CD4-positive, alpha-beta T cell treated with Interferon alpha-2 for 1 hour (primary cell): ENCODE results near the gene IRF1.
"Not testable (repeated sequence)": the region's sequence is repeated elsewhere in the genome, so short reads cannot be mapped to it uniquely, and the experiment has no call there.

ENCODE experiments used
- DNase-seq, 2 donors: peaks; one replicate each; pipeline ENCODE4 v3.0.0-alpha.2; 2020 to 2022

Gene IRF1

DNA sequence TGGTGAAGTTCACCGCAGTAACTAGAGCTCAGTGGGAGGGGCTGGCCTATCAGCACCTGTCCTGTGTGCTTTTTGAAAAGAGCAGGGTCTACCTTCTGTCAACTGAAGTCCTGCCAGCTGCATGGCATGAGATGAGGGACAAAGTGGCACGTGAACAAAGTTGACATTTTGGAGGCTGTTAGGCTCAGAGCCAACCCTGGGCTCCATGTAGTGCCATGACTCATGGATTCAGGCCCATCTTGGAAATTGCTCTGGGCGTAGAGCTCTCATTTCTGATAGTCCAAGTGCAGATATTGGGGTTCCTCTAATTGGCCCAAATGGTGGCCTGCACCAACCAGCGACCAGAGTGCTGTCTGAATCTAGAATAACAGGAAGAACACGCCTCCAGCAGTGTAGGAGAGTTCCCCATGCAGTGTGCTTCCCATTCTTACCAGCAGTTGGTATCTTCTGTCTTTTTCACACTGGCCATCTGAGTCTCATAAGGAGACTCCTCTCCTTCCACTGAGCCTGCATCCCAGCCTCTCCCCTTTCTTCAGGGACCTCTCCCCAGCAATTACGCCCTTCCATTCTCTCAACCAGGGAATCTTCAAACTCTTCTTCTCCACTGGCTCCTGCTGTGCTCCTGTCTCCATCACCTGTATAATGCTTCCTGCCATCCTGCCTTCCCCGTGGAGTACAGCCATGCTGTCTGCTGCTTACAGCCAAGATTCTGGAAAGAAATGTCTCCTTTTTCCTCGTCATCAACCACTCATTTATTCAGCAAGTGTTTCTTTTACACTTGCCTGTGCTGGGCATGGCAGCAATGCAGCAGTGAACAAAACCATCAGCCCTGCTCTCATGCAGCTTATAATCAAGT is 30.4 kb downstream of the IRF1 start:
- DNase-seq: peak in 1 of 2 donors; percentile 41

DNA sequence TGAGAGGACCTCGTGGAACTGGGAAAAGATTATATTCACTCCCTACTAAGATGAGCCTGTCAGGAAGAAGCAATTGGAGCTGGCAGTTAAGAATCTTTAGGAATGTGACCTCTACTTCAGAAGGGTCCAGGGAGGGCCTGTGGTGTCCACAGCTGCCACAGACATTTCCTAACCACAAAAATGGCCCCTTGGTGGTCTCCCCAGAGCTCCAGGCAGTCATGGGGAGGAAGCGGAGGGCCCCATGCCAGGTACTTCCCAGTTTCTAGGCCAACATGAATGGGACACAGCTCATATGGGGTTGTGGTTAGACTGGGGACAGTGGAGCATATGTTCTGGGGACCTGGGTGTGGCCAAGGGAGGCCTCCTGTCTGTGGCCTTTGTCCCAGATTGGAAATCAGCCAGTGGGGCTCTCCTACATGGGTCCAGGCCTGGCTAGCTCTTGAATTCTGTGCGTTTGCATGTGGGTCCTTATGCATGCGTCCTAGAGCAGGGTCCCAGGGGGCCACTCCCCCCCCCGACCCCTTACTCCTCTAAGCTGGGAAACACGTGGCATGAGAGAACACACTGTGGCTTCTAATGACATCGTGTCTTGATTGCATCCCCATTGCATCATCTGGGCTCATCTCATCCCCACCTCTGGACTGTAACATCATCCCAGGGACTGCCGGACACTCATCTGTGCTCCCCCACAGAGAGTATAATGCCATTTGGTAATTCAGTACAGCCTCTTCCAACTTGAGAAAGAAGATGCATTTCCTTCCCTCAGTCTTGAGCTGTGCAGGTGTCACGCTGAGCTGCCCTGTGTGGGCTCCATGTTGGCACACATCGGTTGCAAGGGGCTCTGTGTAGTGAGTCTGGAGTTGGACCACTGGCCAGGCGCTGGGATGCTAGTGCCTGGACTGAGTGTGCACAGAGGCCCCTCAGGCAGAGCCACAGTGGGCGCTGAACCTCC is 31.3 kb downstream of the IRF1 start:
- DNase-seq: no peak

DNA sequence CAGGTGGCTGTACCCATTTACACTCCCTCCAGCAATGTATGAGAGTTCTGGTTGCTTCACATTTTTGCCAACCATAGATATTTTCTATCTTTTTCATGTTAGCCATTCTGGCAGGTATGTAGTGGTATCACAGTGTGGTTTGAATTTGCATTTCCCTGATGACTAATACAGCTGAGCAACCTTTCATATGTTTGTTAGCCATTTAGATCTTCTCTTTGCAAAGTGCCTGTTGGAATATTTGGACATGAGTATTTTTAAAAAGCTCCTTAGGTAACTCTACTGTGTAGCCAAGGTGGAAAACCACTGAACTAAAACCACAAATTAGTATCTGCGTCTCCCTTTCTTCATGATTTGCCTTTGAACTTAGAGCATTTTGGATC is 31.9 kb downstream of the IRF1 start:
- DNase-seq: peak in 1 of 2 donors; percentile 48

DNA sequence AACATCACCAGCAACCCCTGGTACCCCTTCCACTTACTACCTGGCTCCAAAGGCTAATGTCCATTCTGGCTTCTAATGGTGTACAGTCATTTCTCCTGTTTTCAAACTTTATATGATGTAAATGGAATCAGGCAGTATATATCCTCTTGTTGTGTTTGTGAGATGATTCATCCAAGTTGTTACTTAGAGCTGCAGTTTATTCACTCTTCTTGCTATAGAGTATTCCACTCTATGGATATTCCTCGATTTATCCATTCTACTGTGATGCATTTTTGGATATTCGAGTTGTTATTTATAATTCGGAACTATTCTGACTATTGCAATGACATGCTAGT is 32.4 kb downstream of the IRF1 start:
- no peak for DNase-seq

DNA sequence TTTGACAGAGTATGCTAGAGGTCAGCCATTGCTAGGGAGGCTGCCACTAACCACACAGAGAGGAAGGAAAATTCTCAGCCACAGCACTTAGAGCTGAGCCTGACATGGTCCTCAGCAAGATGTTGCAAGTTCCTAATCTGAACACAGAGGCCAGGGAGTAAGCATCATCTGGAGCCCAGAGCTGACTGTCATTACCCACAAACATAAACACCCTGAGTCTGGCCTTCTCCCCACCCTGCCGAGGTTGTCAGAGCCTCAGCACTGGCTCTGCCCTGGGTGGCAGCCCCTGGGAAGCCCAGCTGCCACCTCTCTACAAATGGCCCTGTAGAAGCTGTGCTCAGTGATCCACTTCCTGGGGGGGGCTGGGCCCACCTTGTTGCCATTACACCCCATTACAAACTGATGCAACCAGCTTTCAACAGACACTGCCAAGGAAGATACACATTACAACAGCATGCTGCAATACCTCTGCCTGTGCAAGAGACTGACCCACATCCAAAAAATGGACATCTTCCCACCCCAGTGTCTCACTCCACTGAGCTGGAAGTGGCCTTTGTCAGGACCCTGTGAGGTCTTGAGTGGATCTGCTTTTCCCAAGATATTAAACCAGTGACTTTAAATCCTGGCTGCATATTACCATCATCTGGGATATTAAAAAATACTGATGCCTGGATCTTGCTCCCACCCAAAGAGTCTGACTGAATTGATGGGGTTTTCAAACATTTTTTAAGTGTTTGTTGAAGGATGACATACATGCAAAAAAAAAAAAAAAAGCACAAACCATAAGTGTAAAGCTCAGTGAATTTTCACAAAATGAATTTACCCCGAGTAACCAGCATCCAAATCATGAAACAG is 33.0 kb downstream of the IRF1 start:
- peak; percentile 50 to 67 for DNase-seq

DNA sequence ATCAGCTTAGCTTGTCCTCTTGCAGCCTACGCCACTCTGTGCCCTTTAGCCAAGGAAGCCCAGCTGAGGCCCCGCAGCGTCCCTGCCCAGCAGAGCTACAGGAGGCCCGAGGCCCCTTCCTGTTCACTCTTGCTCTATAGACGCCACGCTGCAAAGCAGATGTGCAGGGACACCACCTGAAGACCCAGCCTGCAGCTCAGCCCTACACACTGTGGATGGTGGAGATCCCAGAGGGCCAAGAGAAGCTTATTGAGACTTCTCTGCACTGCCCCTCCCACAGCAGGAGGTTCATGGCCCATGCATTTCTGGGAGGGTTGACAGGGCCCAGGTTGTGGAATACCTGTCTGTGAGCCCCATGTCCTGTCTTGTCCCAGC is 33.6 kb downstream of the IRF1 start:
- DNase-seq: peak in 1 of 2 donors; percentile 35

DNA sequence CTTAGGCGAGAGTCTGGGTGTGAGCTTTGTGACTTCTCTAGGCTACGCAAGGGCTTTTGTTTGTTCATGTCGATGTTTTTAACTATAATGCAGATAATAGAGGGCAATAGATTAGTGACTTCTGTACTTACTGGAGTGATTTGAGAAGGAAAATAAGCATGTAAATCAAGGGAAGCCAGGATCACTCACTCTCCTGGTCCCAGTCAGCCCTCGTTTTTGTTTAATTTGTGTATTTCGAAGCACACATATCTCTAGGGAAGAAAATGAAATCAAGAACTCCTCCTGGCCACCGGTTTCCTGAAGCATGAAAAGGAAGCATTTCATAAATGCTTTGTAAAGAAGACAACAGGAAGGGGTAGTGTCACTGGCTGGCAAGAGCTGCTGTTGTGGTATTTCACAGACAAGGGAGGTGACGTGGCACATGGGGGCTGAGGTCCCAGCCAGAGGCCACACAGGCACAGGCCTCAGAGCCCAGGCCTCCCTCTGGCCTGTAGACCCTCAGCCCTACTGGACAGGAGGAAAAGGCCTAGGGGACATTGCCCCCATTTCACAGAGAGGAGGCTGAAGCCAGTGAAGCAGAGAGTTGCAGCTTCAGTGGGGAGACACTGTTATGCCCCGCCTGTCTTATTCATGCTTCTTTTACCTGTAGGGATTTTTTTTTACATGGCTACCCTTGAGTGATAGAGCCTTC is 34.1 kb downstream of the IRF1 start:
- DNase-seq: peak; percentile 82 to 87

DNA sequence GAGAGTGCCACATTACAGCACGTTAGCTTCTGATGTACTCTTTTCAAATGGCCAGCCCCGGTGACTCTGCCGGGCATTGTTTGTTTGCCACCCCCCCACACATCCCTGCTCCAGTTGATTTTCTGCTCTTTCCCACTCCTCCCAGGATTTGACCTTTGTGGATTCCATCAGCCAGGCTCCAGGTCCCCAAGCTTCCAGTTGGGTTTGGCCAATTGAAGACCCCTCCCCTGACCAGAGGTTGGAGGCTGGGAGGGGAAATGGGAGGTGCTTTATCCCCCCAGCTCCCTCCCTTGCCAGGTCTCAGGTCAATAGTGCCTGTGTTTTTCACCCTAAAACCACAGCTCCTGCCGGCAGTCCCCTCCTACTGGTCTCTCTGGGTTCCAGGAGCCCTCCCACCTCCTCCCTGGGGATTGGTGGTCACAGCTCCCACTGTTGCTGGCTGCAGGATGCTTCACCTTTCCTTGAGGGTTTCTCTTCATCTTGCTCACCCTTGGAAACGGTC is 34.9 kb downstream of the IRF1 start:
- peak in 1 of 2 donors; percentile 48 for DNase-seq

DNA sequence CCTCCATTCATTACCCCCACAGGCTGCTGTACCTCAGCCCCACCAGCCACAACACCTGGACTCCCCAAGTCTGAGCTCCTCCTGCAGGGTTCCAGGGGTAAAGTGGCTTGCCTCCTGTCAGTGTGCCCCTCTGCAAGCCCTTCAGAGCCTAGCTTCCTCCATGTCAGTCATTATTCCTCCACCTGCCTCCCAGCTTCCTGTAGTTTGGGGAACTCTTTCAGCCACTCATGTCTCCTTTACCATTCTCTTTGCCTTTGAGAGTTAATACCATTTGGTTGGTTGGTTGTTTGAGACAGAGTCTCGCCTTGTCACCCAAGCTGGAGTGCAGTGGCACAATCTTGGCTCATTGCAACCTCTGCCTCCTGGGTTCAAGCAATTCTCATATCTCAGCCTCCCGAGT is 36.2 kb downstream of the IRF1 start:
- no peak for DNase-seq

DNA sequence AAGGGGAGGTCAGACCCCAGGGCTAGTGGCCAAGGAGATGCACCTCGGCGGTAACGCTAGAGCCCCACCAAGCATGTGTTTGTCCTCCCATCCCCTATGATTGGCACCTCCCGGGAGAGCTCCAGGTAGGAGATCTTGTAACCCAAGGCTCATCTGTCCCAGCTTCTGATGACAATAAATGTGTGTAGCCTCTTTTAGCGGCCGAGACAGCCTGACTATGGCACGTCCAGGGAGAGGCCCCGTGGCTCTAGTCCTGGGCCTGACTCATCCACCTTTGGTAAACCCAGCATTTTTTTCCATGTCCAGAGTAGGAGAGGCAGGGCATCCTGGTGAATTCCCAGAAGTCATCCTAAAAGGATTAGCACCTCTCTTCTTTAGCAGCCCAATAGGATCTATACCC is 39.2 kb downstream of the IRF1 start:
- DNase-seq: no peak

DNA sequence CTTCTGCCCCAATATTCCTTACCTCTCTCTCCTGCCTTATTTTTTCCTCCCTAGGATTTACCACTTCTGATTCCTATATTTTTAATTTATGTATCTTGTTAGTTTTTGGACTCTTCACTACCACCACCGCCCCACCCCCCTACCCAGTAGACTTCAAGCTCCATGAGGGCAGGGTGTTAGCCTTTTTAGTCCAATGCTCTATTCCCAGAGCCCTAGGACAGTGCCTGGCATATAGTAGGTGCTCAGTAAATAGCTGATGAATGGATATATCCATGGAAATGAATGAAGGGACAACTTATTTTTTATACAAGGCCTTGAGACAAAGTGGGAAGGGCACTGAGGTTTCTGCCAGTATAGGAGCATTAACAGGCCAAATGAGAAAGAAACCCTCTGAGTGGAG is 41.5 kb downstream of the IRF1 start:
- no peak for DNase-seq

DNA sequence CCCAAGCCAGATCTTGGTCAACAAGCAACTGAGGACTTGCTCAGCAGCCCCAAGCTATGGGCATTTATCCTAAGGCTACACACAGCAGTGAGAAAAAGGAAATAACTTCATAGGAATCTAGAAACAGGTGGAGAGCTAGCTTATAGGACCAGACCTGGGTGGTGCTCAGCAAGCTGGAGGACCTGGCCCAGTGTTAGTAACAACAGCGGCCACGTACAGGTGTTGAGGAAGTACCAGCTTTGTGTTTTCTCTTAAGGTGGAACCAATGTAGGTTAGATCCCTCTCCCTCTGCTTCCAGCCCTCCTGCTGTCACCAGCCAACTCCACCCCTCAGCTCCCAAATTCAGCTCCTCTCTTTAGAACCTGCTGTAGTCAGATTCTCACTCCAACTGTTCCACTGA is 43.4 kb downstream of the IRF1 start:
- no peak for DNase-seq

DNA sequence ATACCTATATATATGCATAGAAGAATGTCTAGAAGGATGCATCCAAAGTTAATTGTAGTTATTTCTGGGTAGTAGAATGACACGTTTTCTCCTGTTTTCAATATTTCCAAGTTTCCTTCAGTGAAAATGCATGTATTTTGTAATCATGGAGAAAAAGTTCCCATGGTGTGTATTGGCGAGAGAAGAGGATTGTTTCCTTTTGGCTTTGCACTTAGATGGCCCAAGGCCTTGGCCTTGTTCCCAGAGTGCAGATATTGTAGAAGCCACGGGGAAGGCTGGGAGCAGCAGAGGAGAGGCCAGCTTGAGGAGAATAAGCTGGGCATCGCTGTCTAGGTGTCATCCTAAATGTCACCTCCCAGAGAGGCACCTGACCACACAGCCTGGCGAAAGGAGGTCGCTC is 44.0 kb downstream of the IRF1 start:
- no peak for DNase-seq

DNA sequence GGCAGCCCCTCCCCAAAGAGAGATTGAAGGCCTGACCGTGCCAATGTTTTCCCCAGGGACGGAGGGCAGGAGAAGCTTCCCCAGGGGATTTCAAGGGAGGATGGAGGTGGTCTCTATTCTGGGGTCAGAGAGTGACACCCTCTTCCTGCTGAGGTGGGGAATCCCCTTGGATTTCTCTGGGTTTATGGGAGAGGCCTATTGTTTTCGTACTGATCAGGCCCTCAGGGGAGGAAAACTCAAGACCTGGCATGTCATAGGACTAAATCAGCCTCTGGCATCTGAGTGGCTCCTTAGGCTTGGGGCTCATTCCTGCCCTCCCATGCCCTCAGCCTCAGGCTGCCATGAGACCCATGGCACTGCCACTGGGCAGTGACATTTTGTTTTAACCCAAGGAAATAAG is 44.6 kb downstream of the IRF1 start:
- no peak for DNase-seq

DNA sequence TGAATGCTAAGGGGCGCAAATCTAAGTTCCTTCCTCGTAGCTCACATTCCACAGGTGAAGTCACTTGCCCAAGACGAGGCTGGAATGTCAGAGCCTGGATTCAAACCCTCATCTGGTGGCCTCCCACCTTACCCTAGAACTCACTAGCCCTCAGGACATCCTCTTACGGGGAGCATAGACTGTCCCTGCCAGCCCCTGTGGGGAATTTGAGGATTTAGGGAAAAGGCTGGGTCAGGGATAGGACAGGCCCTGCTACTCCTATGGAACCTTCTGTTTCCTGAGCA is 45.0 kb downstream of the IRF1 start:
- no peak for DNase-seq

DNA sequence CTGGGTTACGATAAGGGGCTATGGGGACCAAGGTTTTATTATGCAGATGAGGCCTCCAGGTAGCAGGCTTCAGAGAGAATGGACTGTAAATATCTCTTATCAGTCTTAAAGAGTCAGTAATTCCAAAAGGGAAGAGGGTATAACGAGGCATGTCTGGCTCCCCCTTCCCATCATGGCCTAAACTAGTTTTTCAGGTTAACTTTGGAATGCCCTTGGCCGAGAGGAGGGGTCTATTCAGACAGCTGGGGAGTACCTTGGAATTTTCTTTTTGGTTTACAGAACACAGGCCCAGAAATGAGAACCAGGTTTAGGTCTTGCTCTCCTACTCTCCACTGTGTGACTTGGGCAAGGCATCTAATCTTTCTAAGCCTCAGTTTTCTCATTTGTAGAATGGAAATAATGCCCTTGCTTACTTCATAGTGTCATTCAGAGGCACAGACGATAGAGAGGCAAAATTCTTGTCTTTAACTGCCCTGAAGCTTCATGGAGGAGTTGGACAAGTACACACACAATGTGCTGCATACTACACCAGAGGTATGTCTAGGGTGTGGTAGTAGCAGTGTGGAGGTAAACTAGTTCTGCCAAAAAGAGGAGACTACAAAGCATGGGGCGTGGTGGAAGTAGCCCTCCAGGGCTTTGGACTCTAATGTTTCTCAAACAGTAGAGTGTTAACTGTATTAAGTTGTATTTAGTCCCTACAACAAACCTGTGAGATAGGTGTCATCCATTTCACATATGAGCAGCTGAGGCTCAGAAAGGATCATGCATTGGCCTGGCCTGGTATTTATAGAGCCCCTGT is 45.5 kb downstream of the IRF1 start:
- no peak for DNase-seq

DNA sequence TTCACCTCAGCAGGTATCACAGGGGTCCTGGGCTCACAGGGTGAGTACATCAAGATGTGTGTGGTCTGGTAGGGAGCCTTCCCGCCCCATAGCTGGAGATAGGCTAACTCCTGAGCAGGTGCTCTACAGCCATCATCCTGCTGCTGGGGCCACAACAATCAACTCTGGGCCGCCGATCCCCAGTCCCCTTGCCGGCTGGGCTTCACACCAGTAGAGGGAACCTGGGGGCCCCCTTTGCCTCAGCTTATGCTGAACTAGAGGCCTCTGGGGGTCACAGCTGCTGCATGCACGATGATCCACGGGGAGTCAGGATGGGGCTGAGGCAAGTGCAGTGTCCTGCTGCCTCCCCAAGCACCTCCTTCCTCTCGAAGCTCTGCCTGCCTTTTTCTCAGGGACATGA is 46.5 kb downstream of the IRF1 start:
- no peak for DNase-seq

DNA sequence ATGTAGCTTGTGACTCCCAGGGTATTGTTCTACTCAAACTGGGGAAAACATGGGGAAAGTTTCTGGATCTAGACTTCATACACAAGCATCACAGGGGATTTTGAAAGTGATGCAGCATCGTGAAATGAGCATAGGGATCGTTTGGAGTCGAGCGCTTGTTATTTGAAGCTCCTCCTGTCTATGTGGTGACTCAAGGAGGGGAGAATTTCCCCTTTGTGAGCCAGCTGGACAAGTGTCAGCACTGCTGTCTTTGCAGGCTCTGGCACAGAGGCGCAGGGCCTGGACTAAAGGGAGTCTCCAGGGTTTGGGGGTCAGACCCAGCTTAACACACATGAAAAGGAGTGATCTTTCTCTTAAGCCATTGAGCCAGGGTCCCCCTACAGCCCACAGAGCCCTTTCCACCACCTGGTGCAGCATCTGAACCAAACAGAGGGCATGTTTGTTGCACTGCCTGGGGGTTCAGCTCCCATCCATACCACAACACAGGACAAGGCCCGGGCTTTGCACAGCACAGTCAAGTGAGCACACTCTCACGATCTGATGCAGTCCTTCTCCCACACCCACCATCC is 51.0 kb downstream of the IRF1 start:
- no peak for DNase-seq

DNA sequence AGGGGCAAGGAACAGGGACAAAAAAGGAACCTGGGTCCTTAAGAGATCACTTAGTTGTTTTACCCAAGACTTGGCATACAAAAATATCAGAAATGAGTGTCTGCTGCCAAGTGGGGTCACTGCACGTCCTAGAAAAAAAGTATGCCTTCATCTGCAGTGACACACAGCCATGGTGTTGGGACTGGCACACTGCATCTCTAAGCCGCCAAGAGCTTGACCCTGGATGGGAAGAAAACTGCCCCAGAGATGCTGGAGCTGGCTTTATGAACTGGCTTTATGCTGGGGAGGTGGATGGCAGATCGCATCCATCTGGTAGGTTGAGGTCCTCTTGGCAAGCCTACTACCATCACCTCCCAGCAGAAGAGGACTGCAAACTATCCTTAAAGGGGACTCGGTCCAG is 51.7 kb downstream of the IRF1 start:
- no peak for DNase-seq

DNA sequence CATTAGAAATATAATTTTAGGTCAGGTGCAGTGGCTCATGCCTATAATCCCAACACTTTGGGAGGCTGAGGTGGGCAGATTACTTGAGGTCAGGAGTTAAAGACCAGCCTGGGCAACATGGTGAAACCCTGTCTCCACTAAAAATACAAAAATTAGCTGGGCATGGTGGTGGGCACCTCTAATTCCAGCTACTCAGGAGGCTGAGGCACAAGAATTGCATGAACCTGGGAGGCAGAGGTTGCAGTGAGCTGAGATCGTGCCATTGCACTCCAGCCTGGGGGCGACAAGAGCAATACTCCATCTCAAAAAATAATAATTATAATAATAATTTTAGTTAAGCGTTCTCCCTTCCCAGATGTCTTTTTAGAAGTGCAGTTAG is 52.3 kb downstream of the IRF1 start:
- not testable (repeated sequence) for DNase-seq

DNA sequence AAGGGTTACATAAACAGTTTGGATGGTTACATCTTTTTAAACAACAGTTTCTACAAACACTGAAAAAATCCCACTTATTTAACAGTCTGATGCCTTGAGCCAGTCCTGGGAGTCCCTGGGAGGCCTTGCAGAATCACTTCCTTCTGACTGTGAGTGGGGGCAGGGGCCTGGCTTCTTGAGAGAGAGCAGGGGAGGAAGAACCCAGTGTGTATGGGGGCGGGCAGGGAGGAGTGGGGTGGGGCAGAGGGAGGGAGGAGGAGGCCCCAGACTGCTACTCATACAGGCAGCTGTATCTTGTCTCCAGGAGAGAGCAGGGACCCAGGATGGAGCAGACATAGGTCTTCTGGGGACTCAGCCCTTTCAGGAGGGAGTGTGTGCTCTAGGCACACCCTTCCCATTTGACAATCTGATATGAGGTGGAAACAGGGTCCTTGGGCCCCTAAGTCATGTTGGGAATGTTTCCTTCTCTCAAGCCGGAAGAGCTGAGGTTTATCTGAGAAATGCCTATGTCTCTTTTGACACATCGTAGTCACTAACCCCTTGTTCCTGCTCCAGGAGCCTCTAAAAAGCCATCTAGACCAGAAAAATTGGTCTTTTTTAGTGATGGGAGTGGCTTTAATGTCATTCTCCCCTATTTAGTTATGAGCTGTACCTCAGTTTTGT is 52.8 kb downstream of the IRF1 start:
- peak; percentile 73 for DNase-seq
